GM04504 (cell line): Measurements from ENCODE around the gene OXTR.
"Not testable (repeated sequence)": the region's sequence is repeated elsewhere in the genome, so short reads cannot be mapped to it uniquely, and the experiment has no call there.

Experiments
- DNase-seq: peaks from one replicate; pipeline ENCODE4 v3.0.0-alpha.2; 2012; ENCODE audit warnings: low read depth

The OXTR gene

GRCh38 chr3:8741581-8742261 is 27.7 kb downstream of the OXTR start:
- peak; percentile 39 for DNase-seq

DNA sequence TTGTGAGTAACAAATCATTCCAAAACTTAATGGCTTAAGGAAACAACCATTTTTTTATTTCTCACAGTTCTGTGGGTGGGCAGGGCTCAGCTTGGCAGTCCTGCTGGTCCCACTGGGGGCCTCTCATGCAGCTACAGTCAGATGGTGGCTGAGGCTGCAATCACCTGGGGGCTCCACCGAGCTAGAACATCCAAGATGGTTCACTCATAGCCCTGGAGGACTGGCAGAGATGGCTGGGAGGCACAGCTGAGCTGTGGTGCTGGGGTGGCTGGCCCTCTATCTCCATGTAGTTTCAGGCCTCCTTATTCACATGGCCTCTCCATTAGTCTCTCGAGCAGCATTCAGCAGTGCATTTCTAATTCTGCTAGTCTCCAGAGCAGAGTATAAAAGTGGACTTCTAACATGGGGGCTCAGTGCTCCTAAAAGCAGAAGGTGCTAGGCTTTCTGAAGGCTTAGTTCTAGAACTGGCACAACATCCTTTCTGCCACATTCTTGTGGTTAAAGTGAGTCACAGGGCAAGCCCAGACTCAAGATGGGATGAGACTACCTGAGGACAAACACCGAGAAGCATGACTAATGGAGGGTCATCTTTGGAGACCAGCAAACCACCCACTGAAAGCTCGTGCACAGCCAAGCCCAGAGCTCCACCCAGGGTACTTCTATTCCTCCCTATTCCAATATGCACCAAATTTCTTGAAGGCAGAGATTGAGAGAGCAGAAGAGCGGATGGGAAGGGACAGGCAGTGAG is 29.5 kb downstream of the OXTR start:
- peak; percentile 30 for DNase-seq

DNA sequence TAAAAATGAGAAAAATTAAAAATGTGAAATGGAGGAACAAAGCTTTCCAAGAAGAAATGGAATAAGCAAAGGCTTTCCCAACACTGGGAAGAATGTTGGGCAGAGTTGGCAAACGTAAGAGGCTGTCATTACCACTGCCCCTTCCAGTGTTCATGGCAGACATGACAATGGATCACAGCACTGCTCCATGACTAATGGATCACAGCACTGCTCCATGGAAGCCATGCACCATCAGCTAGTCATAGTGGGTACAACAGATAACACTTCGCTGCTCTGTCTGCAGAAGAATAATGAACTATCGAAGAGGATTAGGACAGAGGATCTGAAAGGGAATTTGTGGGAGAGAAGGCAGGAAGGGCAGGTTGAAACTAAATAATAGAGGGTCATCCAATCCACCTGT is 30.8 kb downstream of the OXTR start:
- DNase-seq = no peak

DNA sequence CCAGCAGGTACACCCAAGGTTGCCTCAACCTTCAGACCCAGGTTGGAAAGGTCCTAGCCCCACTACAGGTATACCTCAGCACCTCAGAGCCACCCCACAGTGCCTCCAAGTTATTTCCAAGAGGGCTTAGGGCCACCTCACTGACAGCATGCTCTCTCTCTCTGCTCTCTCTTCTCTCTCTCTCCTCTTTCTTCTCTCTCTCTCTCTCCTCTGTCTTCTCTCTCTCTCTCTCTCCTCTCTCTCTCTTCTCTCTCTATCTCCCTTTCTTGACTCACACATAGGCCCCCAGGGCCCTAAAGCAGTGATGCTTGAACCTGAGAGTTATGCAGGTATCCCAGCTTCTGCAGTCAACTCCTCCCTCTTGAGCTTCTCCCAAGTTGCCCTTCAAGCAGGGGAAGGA is 31.6 kb downstream of the OXTR start:
- no peak for DNase-seq

GRCh38 chr3:8737301-8737700 is 32.1 kb downstream of the OXTR start:
- no peak for DNase-seq

DNA sequence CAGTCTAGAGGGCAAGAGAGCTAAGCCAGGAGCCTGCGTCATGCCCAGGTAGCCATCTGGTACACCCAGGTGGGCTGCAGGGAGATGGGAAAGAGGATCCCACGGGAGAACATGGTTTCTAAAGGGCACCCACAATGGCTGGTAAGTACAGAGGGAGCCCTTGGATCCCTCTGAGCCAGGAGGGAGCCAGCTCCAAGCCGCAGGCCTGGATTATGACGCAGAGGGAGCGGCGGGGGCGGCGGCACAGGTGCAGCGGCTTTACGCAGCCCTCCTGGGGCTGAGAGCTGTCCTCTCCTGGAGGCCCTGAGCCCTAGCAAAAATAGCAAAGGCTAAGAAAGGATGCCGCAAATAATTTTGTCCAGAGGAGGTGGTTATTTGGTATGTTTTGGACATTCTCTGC is 33.0 kb downstream of the OXTR start:
- DNase-seq = no peak

DNA sequence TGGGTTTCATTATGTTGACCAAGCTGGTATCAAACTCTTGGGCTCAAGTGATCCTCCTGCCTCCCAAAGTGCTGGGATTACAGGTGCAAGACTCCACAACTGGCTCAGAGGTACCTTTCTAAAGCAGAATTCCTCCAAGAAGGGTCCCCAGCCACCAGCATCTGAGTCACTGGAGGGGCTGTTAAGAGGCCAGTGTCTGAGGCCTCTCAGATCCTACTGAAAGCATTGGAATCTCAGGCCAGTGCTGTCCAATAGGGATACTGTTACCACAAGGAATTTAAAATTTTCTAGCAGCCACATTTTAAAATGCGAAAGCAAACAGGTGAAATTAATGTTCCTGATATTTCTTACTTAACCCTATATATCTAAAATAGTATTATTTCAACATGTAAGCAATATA is 34.5 kb downstream of the OXTR start:
- DNase-seq = no peak

- no peak for DNase-seq
Observed at GRCh38 chr3:8734137-8734878, 35.1 kb downstream of the OXTR start.

- DNase-seq = no peak
Observed at GRCh38 chr3:8733332-8734094, 35.9 kb downstream of the OXTR start, which contains the start of gene CAV3. CAV3 (plus strand) TSS chr3:8733802; CDS start chr3:8733877, 75 bp downstream.

GRCh38 chr3:8732413-8732812 is 37.0 kb downstream of the OXTR start:
- no peak for DNase-seq

DNA sequence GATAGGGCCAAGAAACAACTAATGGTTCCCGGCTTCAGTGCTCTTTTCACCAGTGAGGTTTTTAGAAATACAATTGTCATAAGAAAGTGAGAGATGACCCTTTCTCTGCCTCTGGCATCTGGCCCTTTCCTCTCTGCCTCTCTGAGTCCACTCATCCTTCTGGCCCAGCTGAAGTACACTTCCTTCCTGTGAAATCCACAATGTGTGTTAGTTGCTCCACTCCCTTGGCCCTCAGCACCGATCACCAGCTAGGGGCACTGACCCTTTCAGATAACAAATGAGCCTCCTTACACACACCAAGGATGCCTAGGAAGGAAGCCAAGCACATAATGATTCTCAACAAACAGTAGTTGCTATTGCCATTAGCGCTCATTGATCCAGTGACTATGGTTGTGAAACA is 38.8 kb downstream of the OXTR start:
- DNase-seq = no peak

DNA sequence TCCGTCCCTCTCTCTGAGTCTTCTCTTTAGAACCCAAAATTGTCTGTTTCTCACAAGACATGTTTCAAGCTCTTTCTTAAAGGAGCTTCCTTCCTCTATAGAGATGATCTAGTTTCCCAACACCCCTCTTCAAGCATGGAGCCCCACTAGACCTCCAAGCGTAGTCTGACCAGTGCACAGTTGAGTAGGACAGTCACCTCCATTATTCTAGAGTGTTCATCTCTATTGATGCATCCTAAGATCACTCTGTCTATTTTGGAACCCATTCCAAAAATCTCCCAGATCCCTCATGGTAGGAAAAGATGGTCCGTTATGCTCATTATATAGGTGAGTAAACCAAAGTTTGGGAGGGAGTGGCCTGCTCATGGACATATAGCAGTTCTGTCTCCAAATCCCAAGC is 39.9 kb downstream of the OXTR start:
- DNase-seq = no peak

- no peak for DNase-seq
Observed at GRCh38 chr3:8727605-8728512, 41.6 kb downstream of the OXTR start.

DNA sequence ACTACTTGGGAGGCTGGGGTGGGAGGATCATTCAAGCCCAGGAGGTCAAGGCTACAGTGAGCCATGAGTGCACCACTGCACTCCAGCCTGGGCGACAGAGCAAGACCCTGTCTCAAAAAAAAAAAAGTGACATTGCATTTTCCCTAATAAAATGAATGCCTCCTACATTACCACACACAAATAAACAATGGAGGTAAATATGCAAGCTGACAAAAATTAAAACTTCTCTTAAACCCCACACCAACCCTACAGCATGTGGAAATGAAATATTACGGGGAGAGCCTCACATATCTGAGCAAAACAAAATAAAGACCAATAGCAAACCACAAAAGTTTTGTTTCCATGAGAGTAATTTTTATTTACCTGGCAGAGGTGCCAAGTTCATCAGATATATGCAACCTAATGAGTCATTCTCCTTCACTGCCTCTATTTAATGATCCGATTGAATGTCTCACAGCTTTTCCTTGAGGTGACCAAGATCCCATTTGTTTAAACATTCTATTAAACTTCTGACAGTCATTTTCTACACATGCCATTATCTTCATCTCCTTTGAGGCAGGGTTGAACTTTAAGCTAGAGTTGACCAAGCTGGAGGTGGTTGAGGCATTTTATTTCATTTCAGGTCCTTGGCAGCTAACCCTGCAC is 45.2 kb downstream of the OXTR start:
- no peak for DNase-seq

GRCh38 chr3:8723612-8724011 is 45.8 kb downstream of the OXTR start:
- no peak for DNase-seq

DNA sequence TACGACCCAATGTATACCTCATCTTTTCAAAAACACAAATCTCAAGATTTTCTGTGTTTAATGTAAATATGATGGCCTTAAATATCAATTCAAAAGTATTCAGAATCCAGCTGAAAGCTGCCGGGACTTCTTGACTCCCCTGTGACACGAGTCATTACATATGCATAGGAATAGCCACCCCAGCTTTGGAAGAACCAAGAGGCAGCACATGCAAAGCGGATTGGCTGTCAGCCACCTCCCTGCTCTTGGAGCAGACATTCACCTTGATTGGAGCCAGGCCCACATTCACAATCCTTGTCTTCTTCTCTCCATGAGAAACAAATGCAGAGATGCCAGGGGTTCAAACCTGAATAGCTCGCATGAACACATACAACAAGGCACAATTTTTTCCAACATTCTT is 46.6 kb downstream of the OXTR start:
- no peak for DNase-seq

- DNase-seq = not testable (repeated sequence)
Observed at GRCh38 chr3:8715757-8716156, 53.7 kb downstream of the OXTR start.

DNA sequence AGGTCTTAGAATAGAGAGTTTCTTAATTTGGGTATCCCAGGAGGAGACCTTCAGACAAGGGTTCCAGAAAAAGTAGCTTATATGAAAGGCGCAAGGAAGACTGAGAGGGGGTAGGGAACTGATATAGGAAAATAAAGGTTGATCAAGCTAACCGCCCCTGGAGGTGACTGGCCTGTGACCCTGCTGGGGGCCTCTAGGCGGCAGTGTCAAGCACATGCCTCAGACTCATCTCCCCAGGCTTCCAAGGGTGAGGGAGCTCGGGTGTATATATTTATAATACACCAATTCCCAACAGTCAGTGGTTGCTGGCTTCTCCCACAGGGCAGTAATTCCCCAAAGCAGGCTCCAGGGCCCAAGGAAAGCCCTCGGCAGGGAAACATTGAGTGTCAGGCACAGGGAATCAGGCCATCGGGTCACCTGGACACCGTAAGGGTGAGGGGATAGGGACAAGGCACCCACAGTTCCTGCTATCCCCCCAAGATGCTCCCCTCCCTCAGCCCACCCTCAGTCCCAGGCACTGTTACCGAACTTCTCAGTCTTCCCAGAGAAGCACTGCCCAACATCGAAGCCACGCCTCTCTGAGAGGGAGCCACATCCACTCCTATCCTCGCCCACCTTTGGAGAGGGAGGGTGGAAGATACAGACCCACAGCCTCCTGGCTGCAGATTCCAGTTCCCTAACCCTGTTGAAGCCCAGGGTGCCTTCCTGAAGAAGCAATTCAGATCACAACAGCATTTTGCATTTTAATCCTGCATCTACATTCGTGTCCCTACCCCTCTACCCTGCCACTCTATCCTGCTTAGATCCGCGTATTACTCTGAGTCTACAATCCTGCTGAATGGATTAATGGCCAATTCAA is 55.3 kb downstream of the OXTR start:
- DNase-seq = no peak

DNA sequence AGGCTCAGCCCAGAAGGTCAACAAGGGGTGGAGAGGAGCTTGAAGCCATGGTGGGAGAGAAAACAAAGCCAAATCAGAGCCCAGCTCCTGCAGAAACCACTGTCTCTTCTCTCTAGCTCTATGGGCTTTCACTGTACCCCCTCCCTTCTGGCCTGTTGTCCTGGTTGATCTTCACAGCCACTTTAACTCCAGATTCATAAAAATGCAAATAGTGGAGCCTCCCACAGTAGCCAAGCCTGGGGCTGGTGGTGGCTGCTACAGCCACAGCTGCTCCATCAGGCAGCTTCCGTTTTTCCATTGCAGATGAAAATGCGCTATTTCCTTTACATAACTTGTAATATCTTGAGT is 56.5 kb downstream of the OXTR start:
- no peak for DNase-seq
